G401.6 (cell line): ENCODE measurements around the gene MAP2K5.

ENCODE experiments used
- FAIRE-seq: peaks from 2 replicates; lab custom pipeline; 2012; peaks lifted over from hg19 to GRCh38; lab: Jason Lieb, UNC

The MAP2K5 gene

GRCh38 chr15:67521783-67522568 lies 20.5 kb upstream of the MAP2K5 start:
- no peak for FAIRE-seq

GRCh38 chr15:67523330-67523729 lies 19.2 kb upstream of the MAP2K5 start:
- FAIRE-seq = peak; percentile 96

DNA sequence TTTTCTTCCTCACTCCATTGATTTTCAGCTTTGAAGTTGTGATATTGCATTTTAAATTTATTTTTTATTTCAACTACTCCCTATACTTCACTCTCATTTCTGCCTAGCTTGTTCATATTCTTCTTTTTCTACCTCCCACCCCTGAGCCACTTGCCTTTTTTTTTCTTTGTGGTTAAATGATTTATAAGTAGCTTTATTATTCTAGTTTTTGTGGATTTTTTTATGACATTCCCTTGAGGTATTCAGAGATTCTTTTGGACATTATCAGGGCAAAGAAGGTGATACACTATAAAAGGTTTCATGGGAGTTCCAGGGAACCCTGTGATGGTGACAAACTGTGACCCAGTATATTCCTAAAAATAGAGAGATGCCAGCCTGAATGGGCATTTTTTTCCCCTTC lies 18.3 kb upstream of the MAP2K5 start:
- FAIRE-seq = no peak

GRCh38 chr15:67528513-67528912 lies 14.0 kb upstream of the MAP2K5 start:
- FAIRE-seq = peak; percentile 8

DNA sequence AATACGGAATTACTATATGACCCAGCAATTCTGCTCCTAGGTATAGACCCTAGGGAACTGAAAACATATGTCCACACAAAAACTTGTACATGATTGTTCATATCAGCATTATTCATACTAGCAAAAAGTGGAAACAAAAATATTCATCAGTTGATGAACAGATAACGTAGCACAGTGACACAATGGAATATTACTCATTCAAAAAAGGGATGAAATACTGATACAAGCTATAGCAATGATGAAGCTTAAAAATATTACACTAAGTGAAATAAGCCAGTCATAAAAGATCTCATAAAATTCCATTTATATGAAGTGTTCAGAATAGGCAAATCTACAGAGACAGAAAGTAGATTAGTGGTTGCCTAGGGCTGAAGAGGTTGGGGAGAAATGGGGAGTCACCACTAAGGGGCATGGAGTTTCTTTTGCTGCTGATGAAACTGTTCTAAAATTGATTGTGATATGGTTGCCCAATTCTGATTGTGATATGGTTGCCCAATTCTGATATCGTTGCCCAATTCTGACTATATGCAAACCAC lies 11.1 kb upstream of the MAP2K5 start:
- no peak for FAIRE-seq

DNA sequence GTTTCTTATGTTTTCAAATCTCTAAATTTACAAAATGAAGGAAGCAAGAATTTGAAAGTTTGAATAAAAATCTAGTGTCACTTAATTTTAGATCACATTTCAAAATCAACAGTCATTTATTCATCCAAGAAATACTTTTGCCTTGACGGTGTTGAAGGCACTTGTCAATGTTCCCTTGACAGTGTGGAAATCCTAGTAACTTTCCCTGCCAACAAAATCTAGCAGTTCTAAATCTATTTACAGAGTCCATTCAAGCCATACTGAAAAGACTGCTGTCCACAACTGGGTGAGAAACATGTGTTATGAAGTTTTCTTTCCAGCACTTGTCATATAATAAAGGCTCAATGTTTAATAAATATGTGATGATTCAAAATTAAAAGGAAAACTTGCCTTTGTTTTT lies 8.6 kb upstream of the MAP2K5 start:
- no peak for FAIRE-seq

DNA sequence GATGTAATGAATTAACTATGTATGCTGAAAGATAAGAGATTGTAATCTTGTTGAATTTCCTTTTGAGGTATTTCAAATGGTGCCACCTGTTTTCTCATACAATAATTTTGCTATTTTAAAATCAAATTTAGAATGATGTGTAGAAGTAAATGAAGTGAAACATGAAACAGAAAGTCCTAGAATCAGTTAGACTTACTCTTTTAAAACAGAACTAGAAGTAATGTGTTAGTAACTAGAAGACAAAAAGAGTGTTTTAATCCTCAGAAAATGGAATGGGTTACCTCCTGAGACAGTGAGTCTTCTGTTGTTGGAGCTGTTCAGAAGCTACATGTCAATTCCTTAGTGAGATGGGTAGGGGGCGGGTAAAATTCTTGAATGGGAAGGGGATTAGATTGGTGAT lies 8.1 kb upstream of the MAP2K5 start:
- no peak for FAIRE-seq

DNA sequence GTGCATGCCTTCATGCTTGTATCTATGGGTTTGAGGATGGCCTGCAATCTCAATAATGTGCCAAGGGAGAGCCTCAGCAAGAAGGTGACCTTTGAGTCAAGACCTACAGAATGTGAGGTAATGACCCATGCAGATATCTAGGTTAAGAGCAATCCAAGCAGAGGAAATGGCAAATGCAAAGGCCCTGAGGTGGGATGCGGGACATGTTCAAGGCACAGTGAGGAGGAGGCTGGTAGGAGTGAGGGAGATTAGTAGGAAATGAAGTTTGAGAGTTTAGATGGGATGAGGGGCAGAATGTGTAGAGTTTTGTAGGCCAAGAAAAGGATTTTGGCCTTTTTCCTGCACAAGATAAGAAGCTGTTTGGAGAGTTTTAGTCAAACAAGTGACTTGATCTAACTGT lies 4.7 kb upstream of the MAP2K5 start:
- no peak for FAIRE-seq

GRCh38 chr15:67543348-67543718 lies 830 bp downstream of the MAP2K5 start:
- no peak for FAIRE-seq

DNA sequence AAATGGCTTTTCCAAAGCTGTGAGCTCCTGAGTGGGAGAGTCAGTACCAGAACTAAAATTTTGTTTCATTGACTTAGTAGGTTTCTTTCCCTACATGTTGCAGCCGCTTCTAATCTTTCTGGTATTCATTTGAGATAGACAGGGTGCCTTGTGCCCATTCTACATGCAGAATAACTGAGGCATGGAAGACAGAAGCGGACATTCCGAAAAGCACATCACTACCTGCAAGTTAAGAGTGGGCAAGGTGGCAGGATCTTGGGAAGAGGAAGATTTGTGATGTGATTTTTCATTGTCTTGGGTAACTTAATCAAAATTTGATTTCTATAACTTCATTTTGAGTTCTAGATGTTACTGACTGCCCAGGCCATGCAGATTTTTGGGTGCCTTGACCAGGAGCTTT lies 2.0 kb downstream of the MAP2K5 start:
- FAIRE-seq = no peak

- no peak for FAIRE-seq
These were observed 3.4 kb downstream of the MAP2K5 start for GRCh38 chr15:67545864-67546263.

DNA sequence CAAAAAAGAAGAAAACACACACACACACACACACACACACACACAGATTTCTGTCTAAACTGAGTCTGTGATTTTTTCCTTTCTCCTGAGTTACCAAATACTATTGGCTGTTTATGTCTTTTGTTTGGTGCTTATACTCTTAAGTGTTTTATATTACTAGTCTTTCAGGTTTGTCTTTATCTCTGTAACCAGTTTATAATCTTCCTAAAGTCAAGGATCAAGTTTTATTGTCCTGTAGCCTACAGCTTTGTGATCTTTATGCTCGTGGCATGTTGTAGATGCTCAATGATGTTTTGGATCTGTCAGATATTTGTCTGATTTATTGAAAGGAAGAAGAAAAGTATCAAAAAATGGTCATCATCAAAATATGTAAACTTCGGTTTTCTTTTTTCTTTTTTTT lies 4.6 kb downstream of the MAP2K5 start:
- no peak for FAIRE-seq

- FAIRE-seq = no peak
These were observed 5.3 kb downstream of the MAP2K5 start for GRCh38 chr15:67547836-67548235.

GRCh38 chr15:67548236-67548852 lies 5.8 kb downstream of the MAP2K5 start:
- peak; percentile 75 for FAIRE-seq

DNA sequence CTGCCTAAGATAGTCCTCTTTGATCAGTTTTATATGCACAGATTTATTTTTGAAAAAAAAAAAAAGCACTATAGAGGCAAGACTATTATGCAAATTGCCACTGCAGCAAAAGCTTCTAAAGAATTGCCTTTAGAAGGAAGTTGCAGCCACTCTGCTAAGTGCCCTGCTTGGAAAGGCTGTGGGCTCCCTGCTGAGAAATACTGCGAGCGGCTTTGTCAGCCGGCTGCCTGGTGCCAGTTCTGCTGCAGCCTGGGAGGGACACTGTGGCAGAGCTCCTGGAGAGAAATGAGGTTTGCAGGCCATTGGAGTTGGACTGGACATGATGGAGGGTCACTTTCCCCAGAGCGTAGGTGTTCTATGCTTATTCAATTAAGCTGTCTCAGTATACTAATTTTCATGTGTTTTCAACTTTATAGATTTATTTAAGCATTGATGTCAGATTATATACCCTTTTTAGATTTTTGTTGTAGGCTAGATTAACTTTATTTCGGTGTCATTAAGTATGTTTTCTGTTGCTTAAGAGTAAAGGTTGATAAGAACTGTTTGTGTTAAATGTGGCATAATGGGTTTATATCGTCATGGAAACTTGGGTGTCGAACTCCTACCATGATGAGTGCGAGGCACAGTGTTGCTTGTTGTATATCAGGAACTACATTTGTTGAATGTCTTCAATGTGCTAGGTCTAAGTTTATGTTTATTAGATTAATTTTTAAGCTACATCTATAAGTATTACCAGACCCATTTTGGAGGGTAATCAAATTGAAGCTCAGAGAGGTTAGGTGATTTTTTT lies 6.6 kb downstream of the MAP2K5 start:
- peak; percentile 69 for FAIRE-seq

DNA sequence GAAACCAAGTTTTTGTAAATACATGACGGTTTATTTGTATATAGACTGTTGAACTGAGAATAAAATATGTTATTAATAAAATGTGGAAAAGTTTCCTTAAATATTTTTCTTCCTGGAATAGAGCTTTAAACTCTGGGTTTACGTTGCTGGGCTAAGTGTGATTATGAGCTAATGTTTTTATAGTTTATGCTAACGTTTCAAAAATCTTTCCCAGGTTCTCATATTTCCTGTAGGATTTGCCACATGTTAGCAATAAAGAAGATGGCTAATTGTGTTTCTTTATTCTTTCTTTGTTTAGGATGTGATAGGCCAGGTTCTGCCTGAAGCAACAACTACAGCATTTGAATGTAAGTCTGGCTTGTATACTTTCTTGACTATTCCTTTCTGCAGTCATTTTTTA lies 7.2 kb downstream of the MAP2K5 start:
- peak; percentile 56 for FAIRE-seq

GRCh38 chr15:67550522-67550921 lies 8.0 kb downstream of the MAP2K5 start:
- FAIRE-seq = no peak

GRCh38 chr15:67551207-67551743 lies 8.8 kb downstream of the MAP2K5 start:
- FAIRE-seq = no peak

DNA sequence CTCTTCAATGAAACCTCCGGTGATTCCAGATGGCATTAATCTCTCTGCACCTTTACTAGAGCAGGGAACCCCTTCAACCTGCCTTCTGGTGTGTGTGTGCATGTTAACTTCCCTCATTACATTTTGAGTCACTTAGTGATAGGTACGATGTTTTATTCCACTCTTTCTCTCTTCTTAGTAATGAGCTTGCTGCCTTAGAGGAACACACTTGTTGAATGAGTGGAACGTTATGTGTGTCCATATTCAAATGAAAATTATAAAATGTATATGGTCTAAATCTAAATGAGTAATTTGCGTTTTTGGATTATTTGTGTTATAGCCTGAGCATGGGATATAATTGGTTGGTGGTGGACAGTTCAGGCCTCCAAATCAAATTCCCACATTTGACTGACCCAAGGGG lies 12.1 kb downstream of the MAP2K5 start:
- no peak for FAIRE-seq

- FAIRE-seq = no peak
These were observed 14.6 kb downstream of the MAP2K5 start for GRCh38 chr15:67556976-67557570.

DNA sequence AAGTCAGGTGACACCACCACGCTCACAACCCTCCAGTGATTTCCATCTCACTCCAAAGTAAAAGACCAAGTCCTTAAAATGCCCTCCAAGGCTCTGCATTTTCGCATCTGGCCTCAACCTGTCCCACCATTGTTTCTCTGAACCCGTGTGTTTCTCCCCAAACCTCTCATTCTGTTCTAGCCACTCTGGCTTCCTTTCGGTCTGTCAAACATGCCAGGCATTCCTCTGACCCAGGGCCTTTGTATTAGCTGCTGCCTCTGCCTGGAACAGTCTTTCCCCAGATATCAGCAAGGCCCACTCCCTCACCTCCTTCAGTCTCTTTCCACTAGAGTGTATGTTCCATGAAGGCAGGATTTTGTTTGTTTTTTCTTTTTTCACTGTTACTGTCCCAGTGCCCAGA lies 16.0 kb downstream of the MAP2K5 start:
- no peak for FAIRE-seq

GRCh38 chr15:67559158-67559557 lies 16.7 kb downstream of the MAP2K5 start:
- no peak for FAIRE-seq
